T47D (cell line): Measurements from ENCODE around the gene LDLRAD1.
"Not testable (repeated sequence)": the region's sequence is repeated elsewhere in the genome, so short reads cannot be mapped to it uniquely, and the experiment has no call there.

Source experiments
- DNase-seq, 2 experiments: peaks; one replicate each; pipeline versions ENCODE4 v3.0.0 to v3.0.0-alpha.2; 2011 to 2012; ENCODE audit warnings: low read depth in 1 of 2, low spot score in 1 of 2
- JUND ChIP-seq: IDR thresholded peaks from 2 replicates; pipeline ENCODE4 v1.6.1; 2012; ENCODE audit warnings: low read depth
- in situ Hi-C: cut with HindIII; loops from 2 replicates; pipeline ENCODE4 v1.10.0; 2016; ENCODE audit warnings: low sequenced_read_pairs, low pct_unique_long_range_greater_than_20kb

The LDLRAD1 gene, protein sequence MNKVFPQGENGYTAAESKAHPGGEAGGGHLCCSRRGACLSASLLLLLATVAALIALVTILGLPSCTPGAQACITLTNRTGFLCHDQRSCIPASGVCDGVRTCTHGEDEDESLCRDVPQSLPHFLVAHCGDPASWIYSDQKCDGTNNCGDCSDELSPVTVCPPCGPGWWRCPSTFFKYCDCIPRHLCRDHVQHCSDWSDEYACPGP

DNA sequence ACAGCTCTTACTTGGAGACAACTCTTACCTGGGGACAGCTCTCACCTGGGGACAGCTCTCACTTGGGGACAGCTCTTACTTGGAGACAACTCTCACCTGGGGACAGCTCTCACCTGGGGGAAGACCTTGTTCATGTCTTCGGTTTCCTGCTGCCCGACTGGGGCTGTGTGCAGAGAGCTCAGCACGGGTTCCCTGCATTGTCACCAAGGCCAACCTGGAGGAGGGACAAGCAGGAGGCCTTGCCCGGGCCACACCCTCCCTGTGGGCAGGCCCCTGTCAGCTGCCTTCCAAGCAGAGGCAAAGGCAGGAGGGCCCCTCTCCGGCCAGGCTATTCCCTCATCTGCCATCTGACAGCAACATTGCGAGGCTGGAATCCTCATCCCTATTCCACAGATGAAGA, at the start of gene LDLRAD1:
Gene LDLRAD1 (minus strand): TSS at position 208 of the 400 bp plus-strand sequence. CDS start 74 bp downstream, at position 134.
- no peak for TF ChIP-seq JUND
- in situ Hi-C loops, result no loop called here
- peak in 1 of 2 experiments; percentile 43 for DNase-seq

DNA sequence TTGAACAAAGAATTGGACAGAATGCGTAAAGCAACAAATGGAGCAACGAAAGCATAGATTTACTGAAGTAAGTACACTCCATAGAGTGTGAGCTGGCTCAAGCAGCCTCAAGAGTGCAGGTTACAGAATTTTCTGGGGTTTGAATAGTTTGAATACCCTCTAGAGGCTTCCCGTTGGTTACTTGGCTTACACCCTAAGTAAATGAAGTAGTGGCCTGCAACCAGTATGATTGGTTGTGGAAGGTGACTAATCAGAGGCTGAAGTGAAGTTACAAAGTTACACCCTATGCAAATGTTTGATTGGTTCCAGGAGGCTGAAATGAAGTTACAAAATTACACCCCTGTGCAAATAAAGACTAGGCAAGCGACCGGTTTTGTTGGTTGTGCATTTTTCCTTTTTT, 46.3 kb upstream of the LDLRAD1 start:
- in situ Hi-C loops, result no loop called here
- no peak for TF ChIP-seq JUND
- no peak for DNase-seq

DNA sequence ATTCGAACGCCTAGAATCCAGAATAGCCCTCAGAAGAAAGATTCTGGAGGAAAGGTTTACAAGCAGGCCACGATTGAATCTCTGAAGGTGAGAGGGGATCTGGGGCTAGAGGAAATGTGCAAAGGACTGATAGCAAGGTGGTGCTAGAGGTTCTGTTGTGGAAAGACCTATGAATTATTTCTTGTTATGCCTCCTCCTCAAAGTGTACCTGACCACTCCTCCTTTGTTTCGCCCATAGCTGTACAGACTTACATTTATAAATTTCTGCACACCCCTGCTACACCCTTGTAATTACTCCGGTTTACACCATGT, 36.4 kb upstream of the LDLRAD1 start:
- no peak for TF ChIP-seq JUND
- in situ Hi-C loops, result no loop called here
- no peak for DNase-seq

DNA sequence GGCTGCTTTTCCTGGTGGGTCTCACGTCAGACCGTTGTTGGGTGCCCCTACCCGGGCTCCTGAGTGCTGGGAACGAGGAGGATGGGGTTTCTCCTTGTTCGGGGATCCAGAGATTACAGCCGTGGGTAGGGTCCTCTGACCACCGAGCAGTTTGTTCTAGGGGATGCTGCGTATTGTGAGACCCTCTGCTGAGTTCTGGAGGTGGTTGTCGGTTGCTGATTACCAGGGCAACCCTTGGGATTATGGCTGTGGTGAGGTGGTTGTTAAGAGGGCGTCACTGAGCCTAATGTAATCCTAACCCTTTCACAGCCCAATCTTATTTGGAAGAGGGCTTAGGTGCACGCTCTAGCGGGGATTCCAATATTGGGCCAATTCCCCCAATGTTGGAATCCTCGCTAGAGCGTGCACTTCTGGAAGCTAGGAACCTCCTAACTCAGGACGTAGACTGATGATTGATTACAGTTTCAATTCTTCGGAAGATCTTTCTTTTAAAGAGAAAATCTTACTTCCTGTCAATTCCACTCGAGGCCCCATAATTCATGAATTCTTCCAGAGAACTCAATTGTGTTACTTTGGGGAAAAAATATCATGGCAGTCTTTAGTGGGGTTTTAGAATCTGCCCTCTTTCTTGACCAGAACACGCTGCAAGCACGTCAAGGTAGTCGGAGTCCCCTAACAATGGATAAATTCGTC, 35.9 kb upstream of the LDLRAD1 start:
- in situ Hi-C loops, result no loop called here
- peak in 1 of 2 experiments; percentile 1 for DNase-seq
- TF ChIP-seq JUND, result no peak

DNA sequence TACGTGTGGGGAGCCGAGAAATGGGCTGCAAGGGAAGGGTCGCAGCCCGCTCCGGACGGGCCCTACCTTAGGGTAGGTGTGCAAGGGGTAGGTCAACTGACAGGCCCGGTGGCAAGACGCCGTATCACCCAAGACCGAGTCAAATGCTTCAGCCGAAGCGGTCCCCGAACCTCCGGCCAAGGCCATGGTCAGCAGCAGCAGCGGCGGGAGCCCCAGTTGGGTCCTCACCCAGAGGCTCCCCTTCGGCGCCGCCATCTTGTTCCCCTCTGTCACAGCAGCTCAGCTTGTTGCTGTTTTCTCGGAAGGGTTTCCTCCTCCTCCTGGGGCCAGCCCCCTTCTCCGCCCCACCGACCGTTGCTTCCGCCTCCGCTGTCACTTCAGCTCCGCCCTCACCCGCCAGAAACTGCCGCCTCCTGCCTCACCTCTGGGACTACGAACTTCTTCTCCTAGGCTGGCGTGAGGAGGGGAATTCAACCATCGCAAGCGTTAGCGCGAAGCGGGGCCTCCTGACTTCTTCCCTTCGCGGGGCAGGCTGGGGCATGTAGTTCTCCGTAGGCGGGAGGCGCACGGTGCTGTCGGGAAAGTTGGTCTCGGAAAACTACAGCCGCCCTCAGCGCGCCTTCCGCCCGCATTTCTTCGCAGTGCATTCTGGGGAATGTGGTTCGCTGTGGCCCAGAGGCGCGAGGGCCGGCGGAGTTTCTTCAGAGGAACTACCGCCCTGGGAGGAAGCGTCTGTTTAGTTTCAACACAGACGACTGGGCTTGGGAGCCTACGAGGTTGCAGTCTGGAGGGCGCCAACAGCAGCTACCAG, 35.2 kb upstream of the LDLRAD1 start, which contains the start of the genes TCEANC2 and TMEM59:
Gene TCEANC2 (plus strand): TSS at position 675 of the 811 bp plus-strand sequence. CDS start 815 bp downstream, outside the sequence.
Gene TMEM59 (minus strand): TSS at position 271 of the 811 bp plus-strand sequence. CDS start 16 bp downstream, at position 255.
- in situ Hi-C loops, result no loop called here
- peak; percentile 67 to 98 for DNase-seq
- no peak for TF ChIP-seq JUND

DNA sequence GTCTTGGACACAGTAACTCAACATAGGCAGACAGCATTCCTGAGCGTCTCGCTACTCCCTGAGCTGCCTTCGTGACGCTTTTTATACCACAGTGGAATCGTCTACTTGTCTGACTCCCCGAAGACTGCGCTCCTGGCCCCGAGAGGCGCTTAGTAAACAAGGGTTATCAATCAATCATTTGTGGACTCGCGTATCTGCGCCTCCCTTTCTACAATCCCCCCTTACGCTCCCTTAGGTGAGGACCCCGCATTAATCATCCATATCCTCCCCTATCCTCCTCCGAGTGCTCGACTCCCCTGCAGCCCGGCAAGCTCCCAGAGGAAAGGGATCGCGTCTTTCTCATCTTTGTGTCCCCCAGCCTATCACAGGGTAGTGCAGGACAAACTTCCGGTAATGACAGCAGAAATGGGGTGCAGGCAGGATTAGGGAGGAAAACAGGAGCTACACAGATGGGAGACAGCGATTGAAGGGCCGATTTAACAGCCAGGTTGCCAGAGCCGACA, 34.5 kb upstream of the LDLRAD1 start:
- DNase-seq, result peak; percentile 9 to 55
- no peak for TF ChIP-seq JUND
- in situ Hi-C loops, result no loop called here

DNA sequence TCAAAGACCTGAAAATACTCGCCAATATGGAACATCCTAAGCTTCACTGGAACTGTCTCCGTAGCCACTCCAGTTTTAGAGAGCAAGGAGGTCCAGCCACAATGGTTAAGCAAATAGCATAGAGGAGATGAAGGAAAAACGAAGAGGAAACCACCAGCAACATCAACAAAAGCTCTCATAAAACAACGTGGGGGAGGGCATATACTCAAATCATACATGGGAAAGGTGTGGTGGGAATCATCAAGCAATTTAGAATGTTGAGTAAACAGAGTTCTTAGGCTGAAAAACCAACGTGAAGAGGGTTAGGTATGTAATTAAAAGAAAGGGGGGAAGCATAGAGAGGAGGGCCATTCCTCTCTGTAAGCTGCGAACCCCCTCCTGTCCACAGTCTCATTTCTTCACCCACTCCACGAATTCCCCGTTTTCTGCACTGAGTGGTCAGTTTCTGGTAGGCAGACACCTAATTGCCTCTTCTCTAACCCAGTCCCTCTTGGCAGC, 34.0 kb upstream of the LDLRAD1 start:
- TF ChIP-seq JUND, result no peak
- in situ Hi-C loops, result no loop called here
- peak in 1 of 2 experiments; percentile 1 for DNase-seq

DNA sequence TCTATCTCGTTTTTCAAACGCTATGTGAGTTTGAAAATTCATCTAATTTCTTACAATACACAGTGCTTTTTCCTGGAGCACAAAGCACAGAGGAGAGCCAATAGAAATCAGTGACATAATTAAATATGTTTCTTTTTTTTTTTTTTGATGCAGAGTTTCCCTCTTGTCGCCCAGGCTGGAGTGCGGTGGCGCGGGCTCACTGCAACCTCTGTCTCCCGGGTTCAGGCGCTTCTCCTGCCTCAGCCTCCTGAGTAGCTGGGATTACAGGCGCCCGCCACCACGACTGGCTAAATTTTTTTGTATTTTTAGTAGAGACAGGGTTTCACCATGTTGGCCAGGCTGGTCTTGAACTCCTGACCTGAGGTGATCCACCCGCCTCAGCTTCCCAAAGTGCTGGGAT, 32.4 kb upstream of the LDLRAD1 start:
- DNase-seq, in situ Hi-C loops: not testable (repeated sequence)

DNA sequence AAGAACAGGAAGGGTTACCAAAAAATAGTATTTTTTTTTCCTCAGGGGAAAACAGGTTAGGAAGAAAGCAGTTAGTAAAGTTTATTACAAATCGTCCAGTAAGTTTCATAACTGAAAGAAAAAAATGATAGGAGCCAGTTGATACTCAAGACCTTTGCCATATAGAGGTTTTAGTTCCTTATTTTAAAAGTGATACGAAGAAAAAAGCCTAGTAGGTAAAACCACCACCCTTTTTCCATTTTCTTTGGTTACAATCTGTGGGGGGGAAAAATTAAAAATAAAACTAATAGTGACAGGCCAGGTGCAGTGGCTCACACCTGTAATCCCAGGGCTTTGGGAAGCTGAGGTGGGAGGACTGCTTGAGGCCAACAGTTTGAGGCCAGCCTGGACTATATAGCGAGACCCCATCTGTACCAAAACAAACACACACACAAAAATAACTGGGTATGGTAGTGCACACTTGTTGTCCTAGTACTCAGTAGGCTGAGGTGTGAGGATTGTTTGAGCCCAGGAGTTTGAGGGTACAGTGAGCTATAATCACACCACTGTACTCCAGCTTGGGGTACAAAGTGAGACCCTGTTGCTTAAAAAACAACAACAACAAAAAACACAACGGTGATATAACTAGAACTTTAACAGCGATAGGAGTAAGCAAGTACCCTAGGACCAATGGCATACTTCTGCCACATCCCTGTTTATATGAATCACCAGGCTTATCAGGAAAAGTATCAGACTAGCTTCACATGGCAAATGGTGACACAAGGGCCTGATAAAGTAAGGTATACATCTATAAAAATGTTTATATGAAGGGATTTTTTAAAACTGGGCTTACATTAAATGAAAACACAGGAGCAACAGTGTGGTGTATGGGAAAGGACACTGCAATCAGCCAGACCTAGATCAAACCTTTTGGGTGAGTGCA, 29.7 kb upstream of the LDLRAD1 start:
- in situ Hi-C loops, result no loop called here
- no peak for TF ChIP-seq JUND
- no peak for DNase-seq

DNA sequence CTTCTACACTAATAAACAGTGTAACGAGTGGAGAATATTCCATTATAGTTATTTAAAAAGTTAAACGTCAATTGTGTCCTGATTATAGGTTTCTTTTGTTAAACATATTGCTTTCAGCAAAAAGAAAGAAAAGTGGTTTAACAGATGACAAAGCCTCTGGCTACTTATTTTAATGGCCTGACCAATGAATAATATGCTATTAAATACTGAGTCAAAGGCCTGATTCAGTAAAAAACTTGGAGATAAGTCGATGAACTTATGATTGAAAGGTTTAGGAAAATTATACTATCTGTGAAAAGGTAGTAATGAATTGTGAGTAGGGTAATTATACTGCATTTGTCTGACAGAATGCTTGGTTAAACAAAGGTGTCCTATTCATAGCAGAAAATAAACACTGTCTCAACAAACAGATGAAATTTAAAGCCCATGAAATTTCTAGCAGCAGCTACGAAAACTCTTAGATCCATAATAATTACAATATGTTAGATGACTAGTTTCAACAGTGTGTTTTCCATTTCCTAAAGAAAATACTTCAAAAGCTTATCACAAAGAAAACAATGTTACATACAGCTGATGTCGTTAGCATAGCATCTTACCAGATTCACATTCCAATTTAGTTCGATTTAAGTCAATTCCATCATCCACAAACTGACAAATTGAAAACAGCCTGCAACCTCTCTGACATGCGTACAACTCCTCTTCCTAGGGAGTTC, 28.8 kb upstream of the LDLRAD1 start:
- DNase-seq, result no peak
- in situ Hi-C loops, result no loop called here
- TF ChIP-seq JUND, result no peak

DNA sequence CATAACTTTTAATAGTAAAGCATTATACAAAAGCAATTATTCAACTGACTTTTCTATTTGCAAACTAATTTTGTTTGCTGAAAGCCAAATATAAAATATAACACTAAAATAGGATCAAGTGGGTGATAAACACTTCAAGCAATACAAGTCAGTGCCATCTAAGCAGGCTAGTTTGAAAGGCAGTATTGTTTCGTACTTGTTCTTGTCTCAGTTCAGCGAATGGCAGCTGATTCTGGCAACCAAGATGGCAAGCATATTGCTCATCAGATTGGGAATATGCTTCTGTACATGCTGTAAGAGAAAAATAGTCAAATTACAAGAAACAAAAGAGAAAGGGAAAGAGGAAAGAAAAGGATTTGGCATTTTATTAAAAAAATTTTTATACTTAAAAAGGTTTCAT, 27.5 kb upstream of the LDLRAD1 start:
- no peak for DNase-seq
- no peak for TF ChIP-seq JUND
- in situ Hi-C loops, result no loop called here
